ENCODE data around the gene USP32. TPM values are rescaled to one million over a fixed set of nuclear protein-coding genes. Genes with fewer than 3 reads are reported as not detected.

Gene USP32
- total RNA-seq, 1 donor from 2014 or later, result 53.6 TPM

DNA sequence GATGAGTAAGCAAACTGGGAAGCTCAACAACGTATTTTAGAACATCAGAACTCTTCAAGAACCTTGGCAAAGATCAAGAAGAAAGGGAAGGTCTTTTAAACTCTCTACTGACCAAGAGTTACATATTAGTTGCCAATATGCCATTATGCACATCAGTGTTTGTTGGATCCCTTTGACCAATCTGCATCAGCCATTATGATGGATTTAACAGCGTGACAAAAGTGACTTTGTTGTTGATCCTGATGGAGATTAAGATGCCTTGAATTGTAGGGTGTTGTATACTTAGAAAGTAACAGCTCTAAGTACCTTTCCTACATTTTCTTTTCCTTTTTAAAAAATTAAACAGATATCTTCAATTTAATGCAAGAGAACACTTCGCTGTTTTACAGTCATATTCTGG lies 133.6 kb downstream of the USP32 start:
- H3K4me3 Mint-ChIP-seq (ENCODE audit: unreplicated experiment), result no peak overlapping the region
- H3K4me1 Mint-ChIP-seq (ENCODE audit: unreplicated experiment), result no peaks in the 10 kb centered on the region
- H3K36me3 Mint-ChIP-seq (ENCODE audit: unreplicated experiment), result peaks cover 30% of the 10 kb centered on the region
- no peak overlapping the region for H3K27ac Mint-ChIP-seq (ENCODE audit: unreplicated experiment)
- no peak for TF ChIP-seq CTCF (IDR thresholded peaks at IDR 0.05)
- H3K27me3 Mint-ChIP-seq (ENCODE audit: unreplicated experiment), result no peaks in the 10 kb centered on the region
- no peak for DNase-seq (ENCODE audit: extremely low spot score, unreplicated experiment)
- no peaks in the 10 kb centered on the region for H3K9me3 Mint-ChIP-seq (ENCODE audit: unreplicated experiment)

DNA sequence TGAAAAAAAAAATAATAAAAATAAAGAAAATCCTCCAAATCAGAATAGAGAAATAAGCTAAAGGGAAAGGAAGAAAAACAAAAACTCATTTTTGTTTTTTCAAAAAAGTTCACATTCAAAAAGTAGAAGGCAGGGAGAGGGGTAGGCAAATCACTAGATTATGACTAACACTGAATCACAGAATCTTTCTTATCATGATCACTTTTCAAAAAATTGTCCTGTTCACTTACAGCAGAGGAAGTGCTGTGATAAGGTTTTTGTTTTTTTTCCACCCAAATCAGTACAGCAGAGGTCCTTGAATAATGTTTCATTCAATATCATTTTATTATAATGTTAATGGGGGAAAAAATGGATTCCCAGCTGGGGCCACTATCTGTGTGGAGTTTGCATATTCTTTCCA lies 135.8 kb downstream of the USP32 start:
- no peak overlapping the region for H3K27ac Mint-ChIP-seq (ENCODE audit: unreplicated experiment)

DNA sequence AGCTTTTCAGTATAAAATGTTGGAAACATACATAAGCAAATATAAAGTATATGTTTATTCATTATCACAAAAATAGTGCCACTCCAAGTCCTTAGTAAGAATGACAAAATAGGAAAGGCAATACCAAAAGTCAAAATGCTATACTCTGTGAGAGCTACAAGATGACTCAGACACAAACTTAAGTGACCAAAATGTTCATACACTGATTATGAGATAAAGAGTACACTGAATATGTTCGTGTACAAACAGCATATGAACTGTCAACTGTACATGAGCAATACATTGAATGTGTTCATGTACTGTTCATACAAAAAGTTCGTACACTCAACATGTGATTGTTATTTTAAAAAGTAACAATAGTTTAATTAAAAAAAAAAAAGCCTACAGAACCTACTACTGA lies 138.9 kb downstream of the USP32 start:
- H3K4me1 Mint-ChIP-seq (ENCODE audit: unreplicated experiment), result peaks cover 8% of the 10 kb centered on the region
- no peak overlapping the region for H3K27ac Mint-ChIP-seq (ENCODE audit: unreplicated experiment)
- DNase-seq (ENCODE audit: extremely low spot score, unreplicated experiment), result no peak
- H3K9me3 Mint-ChIP-seq (ENCODE audit: unreplicated experiment), result peaks cover 11% of the 10 kb centered on the region
- TF ChIP-seq CTCF (IDR thresholded peaks at IDR 0.05), result no peak
- H3K27me3 Mint-ChIP-seq (ENCODE audit: unreplicated experiment), result no peaks in the 10 kb centered on the region
- no peak overlapping the region for H3K4me3 Mint-ChIP-seq (ENCODE audit: unreplicated experiment)
- H3K36me3 Mint-ChIP-seq (ENCODE audit: unreplicated experiment), result peaks cover 39% of the 10 kb centered on the region

More for the DNA sequence above, 135.8 kb downstream of the USP32 start:
- DNase-seq (ENCODE audit: extremely low spot score, unreplicated experiment), result no peak
- H3K27me3 Mint-ChIP-seq (ENCODE audit: unreplicated experiment), result no peaks in the 10 kb centered on the region
- no peak overlapping the region for H3K4me3 Mint-ChIP-seq (ENCODE audit: unreplicated experiment)
- no peaks in the 10 kb centered on the region for H3K4me1 Mint-ChIP-seq (ENCODE audit: unreplicated experiment)
- no peak for TF ChIP-seq CTCF (IDR thresholded peaks at IDR 0.05)
- H3K9me3 Mint-ChIP-seq (ENCODE audit: unreplicated experiment), result no peaks in the 10 kb centered on the region
- peaks cover 28% of the 10 kb centered on the region for H3K36me3 Mint-ChIP-seq (ENCODE audit: unreplicated experiment)

- TF ChIP-seq CTCF (IDR thresholded peaks at IDR 0.05), result no peak
- DNase-seq (ENCODE audit: extremely low spot score, unreplicated experiment), result no peak
- Mint-ChIP-seq H3K27me3 (ENCODE audit: unreplicated experiment) (no peaks in the 10 kb centered on the region), H3K9me3 (ENCODE audit: unreplicated experiment) (peaks cover 13% of the 10 kb centered on the region), H3K36me3 (ENCODE audit: unreplicated experiment) (peaks cover 39% of the 10 kb centered on the region), H3K27ac (ENCODE audit: unreplicated experiment) (no peak overlapping the region), H3K4me3 (ENCODE audit: unreplicated experiment) (no peak overlapping the region), H3K4me1 (ENCODE audit: unreplicated experiment) (peaks cover 8% of the 10 kb centered on the region)
Observed at GRCh38 chr17:60252459-60252858, 139.5 kb downstream of the USP32 start.

- Mint-ChIP-seq H3K4me3 (ENCODE audit: unreplicated experiment) (no peak overlapping the region), H3K27ac (ENCODE audit: unreplicated experiment) (no peak overlapping the region), H3K36me3 (ENCODE audit: unreplicated experiment) (peaks cover 37% of the 10 kb centered on the region), H3K4me1 (ENCODE audit: unreplicated experiment) (peaks cover 8% of the 10 kb centered on the region), H3K27me3 (ENCODE audit: unreplicated experiment) (no peaks in the 10 kb centered on the region), H3K9me3 (ENCODE audit: unreplicated experiment) (peaks cover 13% of the 10 kb centered on the region)
- DNase-seq (ENCODE audit: extremely low spot score, unreplicated experiment), result no peak
- no peak for TF ChIP-seq CTCF (IDR thresholded peaks at IDR 0.05)
Observed at GRCh38 chr17:60249290-60249826, 142.6 kb downstream of the USP32 start.

All from osteocyte (in vitro differentiated cells).